ENCODE results near the gene PDCD2L. TPM values are rescaled to one million over a fixed set of nuclear protein-coding genes. Genes with fewer than 3 reads are reported as not detected.

The PDCD2L gene
- total RNA-seq, 1 donor from 2014 or later: 10.3 TPM

- H3K27me3 Mint-ChIP-seq (ENCODE audit: unreplicated experiment): peaks cover 7% of the 10 kb centered on the region
- DNase-seq (ENCODE audit: low spot score): no peak
Measured at GRCh38 chr19:34426096-34426661, 22.0 kb downstream of the PDCD2L start.

GRCh38 chr19:34428549-34429285, 24.5 kb downstream of the PDCD2L start:
- H3K27ac Mint-ChIP-seq (ENCODE audit: unreplicated experiment): peak overlapping the region; percentile 97
- H3K4me3 Mint-ChIP-seq (ENCODE audit: unreplicated experiment): peak overlapping the region; percentile 98
- peak; percentile 8 for DNase-seq (ENCODE audit: low spot score)
- H3K9me3 Mint-ChIP-seq (ENCODE audit: unreplicated experiment): no peaks in the 10 kb centered on the region
- no peak for TF ChIP-seq CTCF (IDR thresholded peaks at IDR 0.05; ENCODE audit: unreplicated experiment)
- peaks cover 9% of the 10 kb centered on the region for H3K27me3 Mint-ChIP-seq (ENCODE audit: unreplicated experiment)
- peaks cover 17% of the 10 kb centered on the region for H3K4me1 Mint-ChIP-seq (ENCODE audit: unreplicated experiment)
- H3K36me3 Mint-ChIP-seq (ENCODE audit: low read depth, unreplicated experiment): peaks cover 9% of the 10 kb centered on the region

More at GRCh38 chr19:34426096-34426661, 22.0 kb downstream of the PDCD2L start:
- no peak for TF ChIP-seq CTCF (IDR thresholded peaks at IDR 0.05; ENCODE audit: unreplicated experiment)
- H3K4me1 Mint-ChIP-seq (ENCODE audit: unreplicated experiment): peaks cover 17% of the 10 kb centered on the region
- H3K27ac Mint-ChIP-seq (ENCODE audit: unreplicated experiment): peak overlapping the region; percentile 12
- no peaks in the 10 kb centered on the region for H3K9me3 Mint-ChIP-seq (ENCODE audit: unreplicated experiment)
- peaks cover 5% of the 10 kb centered on the region for H3K36me3 Mint-ChIP-seq (ENCODE audit: low read depth, unreplicated experiment)
- H3K4me3 Mint-ChIP-seq (ENCODE audit: unreplicated experiment): no peak overlapping the region

GRCh38 chr19:34429553-34429952, 25.4 kb downstream of the PDCD2L start:
- Mint-ChIP-seq H3K36me3 (ENCODE audit: low read depth, unreplicated experiment) (peaks cover 7% of the 10 kb centered on the region), H3K9me3 (ENCODE audit: unreplicated experiment) (no peaks in the 10 kb centered on the region), H3K4me3 (ENCODE audit: unreplicated experiment) (peak overlapping the region; percentile 98), H3K27me3 (ENCODE audit: unreplicated experiment) (peaks cover 9% of the 10 kb centered on the region), H3K27ac (ENCODE audit: unreplicated experiment) (no peak overlapping the region), H3K4me1 (ENCODE audit: unreplicated experiment) (peaks cover 17% of the 10 kb centered on the region)
- no peak for DNase-seq (ENCODE audit: low spot score)
- no peak for TF ChIP-seq CTCF (IDR thresholded peaks at IDR 0.05; ENCODE audit: unreplicated experiment)

- peaks cover 8% of the 10 kb centered on the region for H3K36me3 Mint-ChIP-seq (ENCODE audit: low read depth, unreplicated experiment)
Measured at GRCh38 chr19:34430738-34431625, 26.8 kb downstream of the PDCD2L start.

More at GRCh38 chr19:34430738-34431625, 26.8 kb downstream of the PDCD2L start:
- H3K4me3 Mint-ChIP-seq (ENCODE audit: unreplicated experiment): peak overlapping the region; percentile 7
- peaks cover 17% of the 10 kb centered on the region for H3K4me1 Mint-ChIP-seq (ENCODE audit: unreplicated experiment)
- peak overlapping the region; percentile 74 for H3K27ac Mint-ChIP-seq (ENCODE audit: unreplicated experiment)
- peak; percentile 26 for DNase-seq (ENCODE audit: low spot score)
- H3K27me3 Mint-ChIP-seq (ENCODE audit: unreplicated experiment): peaks cover 9% of the 10 kb centered on the region
- H3K9me3 Mint-ChIP-seq (ENCODE audit: unreplicated experiment): no peaks in the 10 kb centered on the region
- TF ChIP-seq CTCF (IDR thresholded peaks at IDR 0.05; ENCODE audit: unreplicated experiment): peak; percentile 31
